GM12872 (cell line): ENCODE measurements around the gene NRP1.

Experiments
- TF ChIP-seq, protein P1 (sequence below): IDR thresholded peaks from 3 replicates; pipeline ENCODE4 v1.5.1; 2011; ENCODE audit warnings: low read depth, mild to moderate bottlenecking, low read length, moderate library complexity; ENCODE audit not compliant: insufficient read depth

The NRP1 gene

GRCh38 chr10:33306126-33306525 lies 28.3 kb downstream of the NRP1 start:
- TF ChIP-seq, protein P1, sequence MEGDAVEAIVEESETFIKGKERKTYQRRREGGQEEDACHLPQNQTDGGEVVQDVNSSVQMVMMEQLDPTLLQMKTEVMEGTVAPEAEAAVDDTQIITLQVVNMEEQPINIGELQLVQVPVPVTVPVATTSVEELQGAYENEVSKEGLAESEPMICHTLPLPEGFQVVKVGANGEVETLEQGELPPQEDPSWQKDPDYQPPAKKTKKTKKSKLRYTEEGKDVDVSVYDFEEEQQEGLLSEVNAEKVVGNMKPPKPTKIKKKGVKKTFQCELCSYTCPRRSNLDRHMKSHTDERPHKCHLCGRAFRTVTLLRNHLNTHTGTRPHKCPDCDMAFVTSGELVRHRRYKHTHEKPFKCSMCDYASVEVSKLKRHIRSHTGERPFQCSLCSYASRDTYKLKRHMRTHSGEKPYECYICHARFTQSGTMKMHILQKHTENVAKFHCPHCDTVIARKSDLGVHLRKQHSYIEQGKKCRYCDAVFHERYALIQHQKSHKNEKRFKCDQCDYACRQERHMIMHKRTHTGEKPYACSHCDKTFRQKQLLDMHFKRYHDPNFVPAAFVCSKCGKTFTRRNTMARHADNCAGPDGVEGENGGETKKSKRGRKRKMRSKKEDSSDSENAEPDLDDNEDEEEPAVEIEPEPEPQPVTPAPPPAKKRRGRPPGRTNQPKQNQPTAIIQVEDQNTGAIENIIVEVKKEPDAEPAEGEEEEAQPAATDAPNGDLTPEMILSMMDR: no peak

- TF ChIP-seq, protein P1: no peak
These were observed 29.8 kb downstream of the NRP1 start for GRCh38 chr10:33304423-33305225.

DNA sequence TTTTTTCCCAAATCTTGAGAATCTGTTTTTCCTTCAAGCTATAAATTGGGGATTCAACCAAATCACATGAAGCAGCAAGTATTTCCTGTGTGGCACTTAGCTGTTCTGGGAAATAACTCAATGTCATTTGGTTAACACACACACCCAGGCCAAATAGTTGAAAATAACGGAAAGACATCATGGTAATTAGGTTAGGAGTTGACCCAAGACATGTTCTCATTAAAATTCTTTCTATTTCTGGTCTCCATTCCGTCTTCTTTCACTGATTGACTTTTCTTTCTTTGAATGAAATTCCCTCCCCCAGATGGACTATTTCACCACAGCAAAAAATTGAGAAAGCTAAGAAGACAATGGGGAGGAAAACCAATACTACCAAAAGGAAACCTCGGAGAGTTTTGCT lies 30.5 kb downstream of the NRP1 start:
- TF ChIP-seq, protein P1: no peak

- TF ChIP-seq, protein P1: no peak
These were observed 32.1 kb downstream of the NRP1 start for GRCh38 chr10:33302208-33302829.

GRCh38 chr10:33301097-33301789 lies 33.2 kb downstream of the NRP1 start:
- TF ChIP-seq, protein P1: no peak

DNA sequence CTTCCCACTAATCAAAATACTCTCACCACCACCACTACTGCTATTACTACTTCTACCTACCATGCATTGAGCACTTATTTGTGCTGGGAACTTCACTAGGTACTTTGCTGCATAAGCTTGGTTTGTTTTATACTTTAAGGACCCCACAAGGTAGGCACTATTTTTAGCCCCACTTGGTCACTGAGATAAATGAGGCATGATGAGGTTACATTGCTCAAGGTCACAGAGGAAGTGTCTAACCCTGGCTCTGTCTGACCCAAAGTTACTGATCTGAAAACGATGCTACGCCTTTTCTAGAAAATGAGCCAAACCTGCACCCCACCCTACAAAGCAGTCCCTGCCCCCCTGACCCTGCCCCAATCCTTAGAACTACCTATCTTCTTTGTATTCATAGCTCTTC lies 35.6 kb downstream of the NRP1 start:
- TF ChIP-seq, protein P1: no peak

- TF ChIP-seq, protein P1: no peak
These were observed 36.4 kb downstream of the NRP1 start for GRCh38 chr10:33298110-33298509.
